Uterus (tissue), 4 donors: ENCODE measurements around the gene ERGIC1. TPM values are rescaled to one million over a fixed set of nuclear protein-coding genes. Genes with fewer than 3 reads are reported as not detected.
"Not testable (repeated sequence)": the region's sequence is repeated elsewhere in the genome, so short reads cannot be mapped to it uniquely, and the experiment has no call there.

ENCODE experiments used
- DNase-seq, 2 donors: peaks; one replicate each; pipeline ENCODE4 v3.0.0-alpha.2; 2019 to 2020
- H3K27ac ChIP-seq, 2 donors: fragments of 200-600 bp; sonication (generic); 1 replicate in 1 of 2; 2 replicates in 1 of 2; pipeline ENCODE4 v1.5.1; 2016 to 2018
- H3K27me3 ChIP-seq, 2 donors: fragments of 200-600 bp; sonication (generic); one replicate each; pipeline ENCODE4 v1.5.1; 2018 to 2019; ENCODE audit warnings: control low read depth in 1 of 2
- H3K36me3 ChIP-seq, 2 donors: fragments of 200-600 bp; sonication (generic); one replicate each; pipeline ENCODE4 v1.5.1; 2019; ENCODE audit warnings: control low read depth in 1 of 2
- H3K4me1 ChIP-seq, 2 donors: fragments of 200-600 bp; sonication (generic); one replicate each; pipeline ENCODE4 v1.5.1; 2018 to 2019; ENCODE audit warnings: control low read depth in 1 of 2
- H3K4me3 ChIP-seq, 2 donors: fragments of 200-600 bp; sonication (generic); 1 replicate in 1 of 2; 2 replicates in 1 of 2; pipeline ENCODE4 v1.5.1; 2018 to 2019; ENCODE audit warnings: mild to moderate bottlenecking in 1 of 2
- H3K9me3 ChIP-seq, 2 donors: fragments of 200-600 bp; sonication (generic); one replicate each; pipeline ENCODE4 v1.5.1; 2019; ENCODE audit warnings: control low read depth in 1 of 2
- POLR2A ChIP-seq, 2 donors: fragments of 450-650 bp; IDR thresholded peaks; one replicate each; pipeline ENCODE4 v1.6.1; 2016; ENCODE audit warnings: antibody characterized with exemption in 2 of 2, mild to moderate bottlenecking in 1 of 2, moderate library complexity in 1 of 2
- intact Hi-C: fragments of 100-400 bp; cut with DNase I; formaldehyde crosslinking; loops from one replicate; pipeline ENCODE4 v1.15.1; 2023; ENCODE audit warnings: low total_unique reads
- total RNA-seq, 4 donors: library from RNA; depleted of rRNA in 3 of 4; stranded (reverse); fragments of >200 nt in 3 of 4; gene quantifications; one replicate each; pipeline versions ENCODE4 v1.1.0 to v1.2.4, GENCODE V29; 2014 to 2023
- TF ChIP-seq, protein P1 (sequence below), 4 experiments: fragments of 200-600 bp in 2 of 4; fragments of 450-650 bp in 2 of 4; sonication (generic) in 2 of 4; IDR thresholded peaks; one replicate each; pipeline ENCODE4 v1.5.1; 2016 to 2019; ENCODE audit warnings: antibody characterized with exemption in 4 of 4, mild to moderate bottlenecking in 2 of 4, moderate library complexity in 1 of 4
- donor health status: DM: yes; HTN: yes; CAD: no.

ERGIC1 gene
- total RNA-seq, 4 donors from 2014 or later = 34.8 to 130 (median 67.7) TPM

DNA sequence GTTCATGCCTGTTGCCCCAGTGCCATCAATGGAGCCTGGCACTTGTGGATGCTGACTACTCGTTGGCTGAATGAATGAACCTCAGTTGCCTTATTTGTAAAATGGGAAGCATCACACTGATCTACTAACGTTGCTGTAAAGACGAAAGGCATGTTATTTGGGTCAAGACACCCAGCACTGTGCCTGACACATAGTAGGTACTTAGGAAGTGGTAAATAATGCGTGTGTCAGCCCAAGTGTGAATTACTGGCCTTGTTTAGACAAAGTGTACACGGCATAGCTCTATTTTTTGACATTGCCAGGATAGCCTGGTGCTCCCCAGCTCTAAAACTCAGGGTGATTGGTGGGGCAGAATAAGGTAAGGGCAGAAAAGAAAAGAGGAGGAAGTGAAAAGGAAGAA is 27.4 kb downstream of the ERGIC1 start:
- H3K27me3 ChIP-seq = no peaks in the 10 kb centered on the region
- TF ChIP-seq, protein P1, sequence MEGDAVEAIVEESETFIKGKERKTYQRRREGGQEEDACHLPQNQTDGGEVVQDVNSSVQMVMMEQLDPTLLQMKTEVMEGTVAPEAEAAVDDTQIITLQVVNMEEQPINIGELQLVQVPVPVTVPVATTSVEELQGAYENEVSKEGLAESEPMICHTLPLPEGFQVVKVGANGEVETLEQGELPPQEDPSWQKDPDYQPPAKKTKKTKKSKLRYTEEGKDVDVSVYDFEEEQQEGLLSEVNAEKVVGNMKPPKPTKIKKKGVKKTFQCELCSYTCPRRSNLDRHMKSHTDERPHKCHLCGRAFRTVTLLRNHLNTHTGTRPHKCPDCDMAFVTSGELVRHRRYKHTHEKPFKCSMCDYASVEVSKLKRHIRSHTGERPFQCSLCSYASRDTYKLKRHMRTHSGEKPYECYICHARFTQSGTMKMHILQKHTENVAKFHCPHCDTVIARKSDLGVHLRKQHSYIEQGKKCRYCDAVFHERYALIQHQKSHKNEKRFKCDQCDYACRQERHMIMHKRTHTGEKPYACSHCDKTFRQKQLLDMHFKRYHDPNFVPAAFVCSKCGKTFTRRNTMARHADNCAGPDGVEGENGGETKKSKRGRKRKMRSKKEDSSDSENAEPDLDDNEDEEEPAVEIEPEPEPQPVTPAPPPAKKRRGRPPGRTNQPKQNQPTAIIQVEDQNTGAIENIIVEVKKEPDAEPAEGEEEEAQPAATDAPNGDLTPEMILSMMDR (IDR thresholded peaks at IDR 0.05) = no peak
- TF ChIP-seq POLR2A (IDR thresholded peaks at IDR 0.05) = no peak
- no peak overlapping the region for H3K4me3 ChIP-seq
- DNase-seq = no peak
- intact Hi-C loops = loop anchor here (10.0 kb wide), 1 partner anchor 87 kb away; the partner anchor contains the start of gene DUSP1
- H3K36me3 ChIP-seq = no peaks in the 10 kb centered on the region
- H3K27ac ChIP-seq = peak overlapping the region; percentile 86 to 93
- H3K4me1 ChIP-seq = peaks cover 40 to 41% of the 10 kb centered on the region in 2 donors
- H3K9me3 ChIP-seq = no peaks in the 10 kb centered on the region

DNA sequence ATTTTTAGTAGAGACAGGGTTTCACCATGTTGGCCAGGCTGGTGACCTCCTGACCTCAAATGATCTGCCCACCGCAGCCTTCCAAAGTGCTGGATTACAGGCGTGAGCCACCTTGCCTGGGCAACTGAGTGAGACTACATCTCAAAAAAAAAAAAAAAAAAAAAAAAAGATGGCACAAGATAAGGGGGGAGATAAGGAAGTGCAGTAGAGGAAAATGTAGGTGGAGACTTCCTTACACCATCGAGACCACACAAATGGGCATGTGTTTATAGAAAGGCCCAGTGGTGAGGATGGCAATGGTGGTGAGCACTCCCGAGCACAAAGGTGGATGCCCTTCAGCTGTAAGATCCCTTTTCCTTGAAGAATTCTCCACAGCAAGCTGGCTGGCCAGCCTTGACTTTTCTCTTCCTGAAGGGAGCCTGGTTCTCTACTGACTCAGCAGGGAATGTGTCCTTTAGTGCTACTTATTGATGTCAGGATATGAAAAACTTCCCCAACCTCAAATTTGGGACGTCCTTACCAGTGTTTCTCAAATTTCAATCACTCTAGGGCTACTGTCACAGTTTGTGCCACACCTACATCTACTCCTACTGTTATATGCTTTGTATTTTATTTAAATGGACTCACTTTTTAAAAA is 28.2 kb downstream of the ERGIC1 start:
- no peak overlapping the region for H3K4me3 ChIP-seq
- H3K4me1 ChIP-seq = peaks cover 41 to 46% of the 10 kb centered on the region in 2 donors
- intact Hi-C loops = loop anchor here (10.0 kb wide), 1 partner anchor 87 kb away; the partner anchor contains the start of gene DUSP1
- H3K27ac ChIP-seq = peak overlapping the region; percentile 86 to 93
- TF ChIP-seq POLR2A (IDR thresholded peaks at IDR 0.05) = no peak
- TF ChIP-seq, protein P1 (IDR thresholded peaks at IDR 0.05) = no peak
- no peaks in the 10 kb centered on the region for H3K9me3 ChIP-seq
- no peaks in the 10 kb centered on the region for H3K36me3 ChIP-seq
- H3K27me3 ChIP-seq = no peaks in the 10 kb centered on the region
- DNase-seq = no peak

DNA sequence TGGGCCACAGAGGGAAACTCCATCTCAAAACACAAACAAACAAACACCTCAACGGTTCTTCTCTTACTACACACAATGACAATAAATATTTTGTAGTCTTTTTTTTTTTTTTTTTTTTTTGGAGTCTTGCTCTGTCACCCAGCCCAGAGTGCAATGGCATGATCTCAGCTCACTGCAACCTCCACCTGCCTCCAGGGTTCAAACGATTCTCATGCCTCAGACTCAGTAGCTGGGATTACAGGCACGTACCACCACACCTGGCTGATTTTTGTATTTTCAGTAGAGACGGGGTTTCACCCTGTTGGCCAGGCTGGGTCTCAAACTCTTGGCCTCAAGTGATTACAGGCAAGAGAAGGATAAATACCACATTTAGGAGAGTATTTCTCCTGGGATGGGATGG is 30.1 kb downstream of the ERGIC1 start:
- H3K4me3 ChIP-seq, H3K36me3 ChIP-seq, DNase-seq, H3K27me3 ChIP-seq, H3K9me3 ChIP-seq: not testable (repeated sequence)
- intact Hi-C loops = loop anchor here (10.0 kb wide), 1 partner anchor 89 kb away; the partner anchor contains the start of gene DUSP1
- Histone ChIP-seq H3K4me1 (peaks cover 41 to 54% of the 10 kb centered on the region in 2 donors), H3K27ac (peak overlapping the region; percentile 15 to 94)

- intact Hi-C loops = loop anchor here (10.0 kb wide), 1 partner anchor 90 kb away; the partner anchor contains the start of gene DUSP1
- no peaks in the 10 kb centered on the region for H3K9me3 ChIP-seq
- H3K4me3 ChIP-seq = no peak overlapping the region
- no peaks in the 10 kb centered on the region for H3K27me3 ChIP-seq
- H3K27ac ChIP-seq = peak overlapping the region; percentile 89 to 94
- H3K36me3 ChIP-seq = no peaks in the 10 kb centered on the region
- peaks cover 40 to 48% of the 10 kb centered on the region in 2 donors for H3K4me1 ChIP-seq
- TF ChIP-seq, protein P1 (IDR thresholded peaks at IDR 0.05) = no peak
- TF ChIP-seq POLR2A (IDR thresholded peaks at IDR 0.05) = no peak
- DNase-seq = peak; percentile 30 to 46
Observed at GRCh38 chr5:172864747-172865146, 30.7 kb downstream of the ERGIC1 start.

GRCh38 chr5:172866378-172866777 is 32.3 kb downstream of the ERGIC1 start:
- intact Hi-C loops = loop anchor here (10.0 kb wide), 1 partner anchor 92 kb away; the partner anchor contains the start of gene DUSP1
- H3K27me3 ChIP-seq = no peaks in the 10 kb centered on the region
- H3K36me3 ChIP-seq = no peaks in the 10 kb centered on the region
- peak overlapping the region; percentile 89 to 94 for H3K27ac ChIP-seq
- peaks cover 43 to 45% of the 10 kb centered on the region in 2 donors for H3K4me1 ChIP-seq
- no peaks in the 10 kb centered on the region for H3K9me3 ChIP-seq
- TF ChIP-seq, protein P1 (IDR thresholded peaks at IDR 0.05) = no peak
- no peak for TF ChIP-seq POLR2A (IDR thresholded peaks at IDR 0.05)
- H3K4me3 ChIP-seq = no peak overlapping the region
- DNase-seq = peak in 1 of 2 donors; percentile 17
